Liver (tissue), 9 donors: ENCODE data around the gene PLAC1. TPM values are rescaled to one million over a fixed set of nuclear protein-coding genes. Genes with fewer than 3 reads are reported as not detected.

Experiments
- DNase-seq: peaks from one replicate; pipeline ENCODE4 v3.0.0-alpha.2; 2017; ENCODE audit warnings: low spot score
- H3K27ac ChIP-seq, 2 donors: one replicate each; pipeline ENCODE4 v1.7.0; 2013; ENCODE audit warnings: inconsistent platforms in 2 of 2, low read length in 2 of 2, control low read depth in 1 of 2, low read depth in 1 of 2, mild to moderate bottlenecking in 1 of 2
- H3K27me3 ChIP-seq, 4 donors: one replicate each; pipeline versions ENCODE4 v1.6.1 to v1.7.0; 2013; ENCODE audit warnings: low read length in 3 of 4, inconsistent platforms in 1 of 4, mild to moderate bottlenecking in 1 of 4, moderate library complexity in 1 of 4; ENCODE audit not compliant: control insufficient read depth in 4 of 4, insufficient read depth in 4 of 4
- H3K36me3 ChIP-seq, 4 donors: one replicate each; pipeline versions ENCODE4 v1.6.1 to v1.7.0; 2013; ENCODE audit warnings: low read length in 3 of 4, mild to moderate bottlenecking in 3 of 4, low read depth in 1 of 4, moderate library complexity in 1 of 4; ENCODE audit not compliant: control insufficient read depth in 4 of 4, insufficient read depth in 3 of 4
- H3K4me1 ChIP-seq, 4 donors: one replicate each; pipeline versions ENCODE4 v1.6.1 to v1.7.0; 2013; ENCODE audit warnings: low read length in 3 of 4, mild to moderate bottlenecking in 3 of 4, moderate library complexity in 1 of 4; ENCODE audit not compliant: control insufficient read depth in 4 of 4, insufficient read depth in 4 of 4
- H3K4me3 ChIP-seq, 3 donors: one replicate each; pipeline versions ENCODE4 v1.6.1 to v1.7.0; 2013; ENCODE audit warnings: low read length in 3 of 3, control low read depth in 1 of 3, low read depth in 1 of 3, mild to moderate bottlenecking in 1 of 3
- H3K9ac ChIP-seq, 2 donors: one replicate each; pipeline ENCODE4 v1.7.0; 2013; ENCODE audit warnings: low read length in 2 of 2, mild to moderate bottlenecking in 2 of 2, moderate library complexity in 2 of 2, control low read depth in 1 of 2, low read depth in 1 of 2
- H3K9me3 ChIP-seq, 4 donors: one replicate each; pipeline versions ENCODE4 v1.6.1 to v1.7.0; 2013; ENCODE audit warnings: low read length in 3 of 4; ENCODE audit not compliant: control insufficient read depth in 4 of 4
- CTCF ChIP-seq: fragments of 150-350 bp; IDR thresholded peaks from 2 replicates; pipeline ENCODE4 v1.5.1; 2017; ENCODE audit warnings: improper control_type of control experiment, low read depth, low read length; ENCODE audit not compliant: missing input control
- EGR1 ChIP-seq, 2 donors: IDR thresholded peaks; 2 replicates each; pipeline ENCODE4 v1.6.1; 2016 to 2018; ENCODE audit warnings: antibody characterized with exemption in 2 of 2, low read depth in 2 of 2
- FOXA1 ChIP-seq: IDR thresholded peaks from 2 replicates; pipeline ENCODE4 v1.6.1; 2016; ENCODE audit warnings: antibody characterized with exemption
- GABPA ChIP-seq, 2 donors: IDR thresholded peaks in 1 of 2; conservative IDR thresholded peaks in 1 of 2; 2 replicates each; pipeline ENCODE4 v1.6.1; 2016; ENCODE audit warnings: antibody characterized with exemption in 2 of 2, mild to moderate bottlenecking in 1 of 2, moderate library complexity in 1 of 2
- HNF4A ChIP-seq, 2 donors: conservative IDR thresholded peaks; 2 replicates each; pipeline ENCODE4 v1.6.1; 2016; ENCODE audit warnings: antibody characterized with exemption in 2 of 2, mild to moderate bottlenecking in 2 of 2
- JUND ChIP-seq, 2 donors: IDR thresholded peaks; 2 replicates each; pipeline ENCODE4 v1.6.1; 2016; ENCODE audit warnings: antibody characterized with exemption in 2 of 2
- REST ChIP-seq: IDR thresholded peaks from 2 replicates; pipeline ENCODE4 v1.6.1; 2016; ENCODE audit warnings: antibody characterized with exemption, mild to moderate bottlenecking
- RXRA ChIP-seq, 2 donors: IDR thresholded peaks; 2 replicates each; pipeline ENCODE4 v1.6.1; 2017 to 2018; ENCODE audit warnings: antibody characterized with exemption in 2 of 2, mild to moderate bottlenecking in 1 of 2
- SP1 ChIP-seq: IDR thresholded peaks from 2 replicates; pipeline ENCODE4 v1.6.1; 2018; ENCODE audit warnings: antibody characterized with exemption, mild to moderate bottlenecking
- TAF1 ChIP-seq: conservative IDR thresholded peaks from 2 replicates; pipeline ENCODE4 v1.6.1; 2016; ENCODE audit warnings: antibody characterized with exemption, mild to moderate bottlenecking
- ZBTB33 ChIP-seq: IDR thresholded peaks from 2 replicates; pipeline ENCODE4 v1.6.1; 2016; ENCODE audit warnings: antibody characterized with exemption
- whole genome bisulfite sequencing: extraction: QIAGEN DNeasy Blood & Tissue Kit; methylation state at CpG from one replicate; pipeline ENCODE4 v1.1.7; 2013; 5-methylcytosine and 5-hydroxymethylcytosine counted together
- polyA plus RNA-seq, 2 donors: library from polyadenylated mRNA; stranded (reverse) in 1 of 2; unstranded in 1 of 2; fragments of 200-250 nt in 1 of 2; fragments of >200 nt in 1 of 2; fragmentation: Nextera tagmentation in 1 of 2; extraction: Ambion mirVana in 1 of 2; gene quantifications; one replicate each; pipeline versions ENCODE4 v1.2.1 to v1.2.3, GENCODE V29; 2013 to 2015
- total RNA-seq, 2 donors: library from RNA; depleted of rRNA; stranded (reverse); fragments of >200 nt; gene quantifications; one replicate each; pipeline ENCODE4 v1.2.3, GENCODE V29; 2014
- donor health status: healthy.
- donor health status: healthy.
- donor health status: healthy.
- donor health status: healthy.
- donor health status: healthy.

PLAC1 gene
- total and polyA plus RNA-seq, 4 donors, result not detected

- Histone ChIP-seq H3K9ac (no peak overlapping the region), H3K4me1 (no peaks in the 10 kb centered on the region), H3K27me3 (no peaks in the 10 kb centered on the region), H3K4me3 (no peak overlapping the region), H3K27ac (no peak overlapping the region), H3K9me3 (no peaks in the 10 kb centered on the region), H3K36me3 (no peaks in the 10 kb centered on the region)
- WGBS, result 72% methylated on average over 3 of the region's 3 CpGs
- no peak for DNase-seq
- no peak for TF ChIP-seq ZBTB33
- no peak for TF ChIP-seq EGR1 (IDR thresholded peaks at IDR 0.05; ENCODE audit: low read depth in 2 of 2)
- TF ChIP-seq TAF1, result no peak
- no peak for TF ChIP-seq SP1
Observed at GRCh38 chrX:134613396-134613795, 44.9 kb downstream of the PLAC1 start.

GRCh38 chrX:134608153-134608552, 50.1 kb downstream of the PLAC1 start:
- no peak for DNase-seq
- no peak overlapping the region for H3K9ac ChIP-seq
- 87% methylated on average over 1 of the region's 1 CpG for WGBS
- H3K4me3 ChIP-seq, result no peak overlapping the region
- TF ChIP-seq GABPA (IDR thresholded peaks at IDR 0.05 in 1 of 2, conservative IDR thresholded peaks at IDR 0.05 in 1 of 2) (no peak), RXRA (IDR thresholded peaks at IDR 0.05) (no peak), SP1 (no peak), REST (no peak), JUND (IDR thresholded peaks at IDR 0.05) (no peak)
- peaks cover 0 to 3% (median 0%) of the 10 kb centered on the region in 4 donors for H3K27me3 ChIP-seq
- H3K9me3 ChIP-seq, result no peaks in the 10 kb centered on the region
- H3K36me3 ChIP-seq, result no peaks in the 10 kb centered on the region
- H3K4me1 ChIP-seq, result no peaks in the 10 kb centered on the region
- H3K27ac ChIP-seq, result no peak overlapping the region

- Histone ChIP-seq H3K27ac (no peak overlapping the region), H3K27me3 (peaks cover 0 to 3% (median 0%) of the 10 kb centered on the region in 4 donors), H3K9ac (no peak overlapping the region), H3K9me3 (no peaks in the 10 kb centered on the region), H3K36me3 (no peaks in the 10 kb centered on the region), H3K4me1 (no peaks in the 10 kb centered on the region), H3K4me3 (no peak overlapping the region)
- WGBS, result 88% methylated on average over 6 of the region's 6 CpGs
- no peak for TF ChIP-seq FOXA1
- no peak for TF ChIP-seq CTCF
- TF ChIP-seq HNF4A (conservative IDR thresholded peaks at IDR 0.05), result no peak
- no peak for TF ChIP-seq ZBTB33
- no peak for TF ChIP-seq EGR1 (IDR thresholded peaks at IDR 0.05; ENCODE audit: low read depth in 2 of 2)
- no peak for DNase-seq
Observed at GRCh38 chrX:134607523-134607922, 50.7 kb downstream of the PLAC1 start.
